ENCODE results near the gene PLEKHM3.

- TF ChIP-seq CTCF (IDR thresholded peaks at IDR 0.05; ENCODE audit: low read depth, low read length, missing input control) (no peak), SP1 (IDR thresholded peaks at IDR 0.05) (no peak), HNF4A (conservative IDR thresholded peaks at IDR 0.05) (no peak), GABPA (IDR thresholded peaks at IDR 0.05 in 1 of 2, conservative IDR thresholded peaks at IDR 0.05 in 1 of 2) (no peak), MAX (IDR thresholded peaks at IDR 0.05) (no peak), ATF3 (IDR thresholded peaks at IDR 0.05) (no peak), TAF1 (conservative IDR thresholded peaks at IDR 0.05) (no peak), RAD21 (IDR thresholded peaks at IDR 0.05) (no peak), REST (IDR thresholded peaks at IDR 0.05) (no peak), JUND (IDR thresholded peaks at IDR 0.05) (no peak), YY1 (IDR thresholded peaks at IDR 0.05) (no peak), ZBTB33 (IDR thresholded peaks at IDR 0.05) (no peak)
These were observed 40.4 kb downstream of the PLEKHM3 start for GRCh38 chr2:207984765-207985480.

Measured in liver (tissue), 3 donors.